Activated naive CD8-positive, alpha-beta T cell treated with anti-CD3 and anti-CD28 coated beads, Interleukin-2, amount 50 U/mL, for 24 hours (primary cell): Measurements from ENCODE around the gene PIK3AP1.
"Not testable (repeated sequence)": the region's sequence is repeated elsewhere in the genome, so short reads cannot be mapped to it uniquely, and the experiment has no call there.

Experiments
- ATAC-seq: fragments of 150-1000 bp; cut with Tn5 transposase; one replicate; pipeline ENCODE4 v1.10.0; 2021
- DNase-seq: peaks from one replicate; pipeline ENCODE4 v3.0.0; 2021
- H3K27ac Mint-ChIP-seq: one replicate; pipeline ENCODE4 v1.8.0; 2021; ENCODE audit warnings: mild to moderate bottlenecking, mixed read lengths
- H3K27me3 Mint-ChIP-seq: one replicate; pipeline ENCODE4 v1.8.0; 2021; ENCODE audit warnings: mixed read lengths
- H3K36me3 Mint-ChIP-seq: one replicate; pipeline ENCODE4 v1.8.0; 2021; ENCODE audit warnings: low read depth, mixed read lengths
- H3K4me1 Mint-ChIP-seq: one replicate; pipeline ENCODE4 v1.8.0; 2021; ENCODE audit warnings: mixed read lengths
- H3K4me3 Mint-ChIP-seq: one replicate; pipeline ENCODE4 v1.8.0; 2021; ENCODE audit warnings: mild to moderate bottlenecking, moderate library complexity, mixed read lengths
- H3K9me3 Mint-ChIP-seq: one replicate; pipeline ENCODE4 v1.8.0; 2021; ENCODE audit warnings: mixed read lengths

Gene PIK3AP1

GRCh38 chr10:96712662-96713271 is 7.5 kb downstream of the PIK3AP1 start:
- H3K27ac Mint-ChIP-seq: no peak overlapping the region
- H3K27me3 Mint-ChIP-seq: no peaks in the 10 kb centered on the region
- H3K9me3 Mint-ChIP-seq: no peaks in the 10 kb centered on the region
- DNase-seq (no peak), ATAC-seq (no peak)
- H3K36me3 Mint-ChIP-seq: peaks cover 7% of the 10 kb centered on the region
- no peak overlapping the region for H3K4me3 Mint-ChIP-seq
- H3K4me1 Mint-ChIP-seq: peaks cover 28% of the 10 kb centered on the region

DNA sequence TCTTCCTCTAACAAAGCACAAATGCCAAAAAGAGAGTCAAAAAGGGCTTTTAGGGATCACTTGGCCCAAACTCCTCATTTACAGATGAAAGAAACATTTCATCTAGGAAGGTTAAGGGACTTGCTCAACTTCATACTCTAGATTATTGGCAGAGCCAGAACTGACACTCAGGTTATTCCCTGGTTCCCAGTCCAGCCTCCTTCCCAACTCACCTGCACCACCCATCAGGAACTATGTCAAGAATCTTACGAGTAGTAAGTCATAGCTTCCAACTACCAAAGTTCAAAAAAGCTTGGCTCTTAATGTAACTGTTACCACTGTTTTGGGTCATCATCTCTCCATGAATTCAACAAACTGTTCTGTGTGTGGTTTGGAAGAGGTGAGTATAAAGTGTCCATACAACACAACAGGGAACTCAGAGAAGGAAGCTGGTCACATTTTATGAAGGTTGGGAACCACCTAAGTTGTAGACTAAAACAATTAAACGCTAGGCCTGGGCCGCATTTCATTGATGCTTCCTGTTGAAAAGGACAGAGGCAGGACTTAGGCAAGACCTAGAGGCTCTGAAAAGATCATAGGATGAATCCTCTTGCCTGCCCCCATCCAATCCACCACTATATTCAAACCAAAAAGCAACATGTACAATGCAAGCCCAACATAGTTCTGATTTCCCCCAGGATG is 9.1 kb downstream of the PIK3AP1 start:
- H3K4me3 Mint-ChIP-seq: no peak overlapping the region
- no peaks in the 10 kb centered on the region for H3K9me3 Mint-ChIP-seq
- H3K4me1 Mint-ChIP-seq: peaks cover 21% of the 10 kb centered on the region
- peaks cover 10% of the 10 kb centered on the region for H3K36me3 Mint-ChIP-seq
- ATAC-seq (no peak), DNase-seq (no peak)
- no peaks in the 10 kb centered on the region for H3K27me3 Mint-ChIP-seq
- H3K27ac Mint-ChIP-seq: no peak overlapping the region

GRCh38 chr10:96709525-96709924 is 10.8 kb downstream of the PIK3AP1 start:
- peaks cover 24% of the 10 kb centered on the region for H3K4me1 Mint-ChIP-seq

GRCh38 chr10:96708996-96709395 is 11.3 kb downstream of the PIK3AP1 start:
- Mint-ChIP-seq H3K36me3 (peaks cover 10% of the 10 kb centered on the region), H3K27ac (no peak overlapping the region), H3K9me3 (no peaks in the 10 kb centered on the region), H3K27me3 (no peaks in the 10 kb centered on the region), H3K4me1 (peaks cover 23% of the 10 kb centered on the region), H3K4me3 (no peak overlapping the region)
- DNase-seq (no peak), ATAC-seq (no peak)

More at GRCh38 chr10:96709525-96709924, 10.8 kb downstream of the PIK3AP1 start:
- no peak for DNase-seq
- ATAC-seq: no peak
- no peaks in the 10 kb centered on the region for H3K9me3 Mint-ChIP-seq
- H3K27ac Mint-ChIP-seq: no peak overlapping the region
- no peak overlapping the region for H3K4me3 Mint-ChIP-seq
- H3K27me3 Mint-ChIP-seq: no peaks in the 10 kb centered on the region
- peaks cover 10% of the 10 kb centered on the region for H3K36me3 Mint-ChIP-seq

- H3K27ac Mint-ChIP-seq: peak overlapping the region; percentile 58
- ATAC-seq (no peak), DNase-seq (no peak)
- H3K4me1 Mint-ChIP-seq: peaks cover 26% of the 10 kb centered on the region
- H3K36me3 Mint-ChIP-seq: peaks cover 10% of the 10 kb centered on the region
- no peak overlapping the region for H3K4me3 Mint-ChIP-seq
- H3K27me3 Mint-ChIP-seq: no peaks in the 10 kb centered on the region
- no peaks in the 10 kb centered on the region for H3K9me3 Mint-ChIP-seq
These were observed 11.9 kb downstream of the PIK3AP1 start for GRCh38 chr10:96708456-96708855.

GRCh38 chr10:96706331-96706853 is 13.9 kb downstream of the PIK3AP1 start:
- Mint-ChIP-seq H3K4me3 (no peak overlapping the region), H3K4me1 (peaks cover 30% of the 10 kb centered on the region), H3K36me3 (peaks cover 6% of the 10 kb centered on the region), H3K27ac (no peak overlapping the region), H3K27me3 (no peaks in the 10 kb centered on the region), H3K9me3 (no peaks in the 10 kb centered on the region)
- DNase-seq (no peak), ATAC-seq (no peak)

DNA sequence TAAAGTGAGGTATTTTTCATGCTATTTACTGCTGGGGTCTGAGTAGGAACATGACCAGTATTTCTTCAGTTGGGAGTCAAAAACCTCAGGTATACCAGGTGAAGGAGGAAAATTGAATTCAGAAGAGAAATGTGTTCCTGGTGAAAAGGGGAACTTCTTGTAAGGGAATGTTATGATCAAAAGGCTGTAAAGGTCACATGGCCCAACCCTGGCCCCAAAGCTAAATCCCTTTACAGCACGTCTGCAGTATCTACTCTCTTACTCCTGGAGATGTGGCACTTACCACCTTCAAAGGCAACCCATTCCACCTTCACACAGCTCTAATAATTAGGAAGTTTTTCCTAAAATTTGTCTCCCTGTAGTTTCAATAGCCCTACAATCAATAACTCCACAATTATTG is 15.2 kb downstream of the PIK3AP1 start:
- H3K4me1 Mint-ChIP-seq: peaks cover 37% of the 10 kb centered on the region
- DNase-seq (no peak), ATAC-seq (no peak)
- peaks cover 6% of the 10 kb centered on the region for H3K36me3 Mint-ChIP-seq
- no peaks in the 10 kb centered on the region for H3K9me3 Mint-ChIP-seq
- no peak overlapping the region for H3K4me3 Mint-ChIP-seq
- no peak overlapping the region for H3K27ac Mint-ChIP-seq
- no peaks in the 10 kb centered on the region for H3K27me3 Mint-ChIP-seq

GRCh38 chr10:96704563-96704962 is 15.8 kb downstream of the PIK3AP1 start:
- H3K9me3 Mint-ChIP-seq: no peaks in the 10 kb centered on the region
- no peak overlapping the region for H3K4me3 Mint-ChIP-seq
- ATAC-seq (no peak), DNase-seq (no peak)
- peaks cover 6% of the 10 kb centered on the region for H3K36me3 Mint-ChIP-seq
- H3K27ac Mint-ChIP-seq: peak overlapping the region; percentile 22
- H3K27me3 Mint-ChIP-seq: no peaks in the 10 kb centered on the region
- peaks cover 37% of the 10 kb centered on the region for H3K4me1 Mint-ChIP-seq

GRCh38 chr10:96703358-96703757 is 17.0 kb downstream of the PIK3AP1 start:
- DNase-seq (no peak), ATAC-seq (no peak)
- Mint-ChIP-seq H3K4me3 (no peak overlapping the region), H3K27ac (no peak overlapping the region), H3K36me3 (peaks cover 4% of the 10 kb centered on the region), H3K4me1 (peaks cover 33% of the 10 kb centered on the region), H3K27me3 (no peaks in the 10 kb centered on the region), H3K9me3 (no peaks in the 10 kb centered on the region)

- ATAC-seq (no peak), DNase-seq (no peak)
- no peaks in the 10 kb centered on the region for H3K36me3 Mint-ChIP-seq
- peaks cover 34% of the 10 kb centered on the region for H3K4me1 Mint-ChIP-seq
- peak overlapping the region; percentile 55 for H3K27ac Mint-ChIP-seq
- H3K9me3 Mint-ChIP-seq: no peaks in the 10 kb centered on the region
- no peak overlapping the region for H3K4me3 Mint-ChIP-seq
- H3K27me3 Mint-ChIP-seq: no peaks in the 10 kb centered on the region
These were observed 19.0 kb downstream of the PIK3AP1 start for GRCh38 chr10:96701265-96701664.

DNA sequence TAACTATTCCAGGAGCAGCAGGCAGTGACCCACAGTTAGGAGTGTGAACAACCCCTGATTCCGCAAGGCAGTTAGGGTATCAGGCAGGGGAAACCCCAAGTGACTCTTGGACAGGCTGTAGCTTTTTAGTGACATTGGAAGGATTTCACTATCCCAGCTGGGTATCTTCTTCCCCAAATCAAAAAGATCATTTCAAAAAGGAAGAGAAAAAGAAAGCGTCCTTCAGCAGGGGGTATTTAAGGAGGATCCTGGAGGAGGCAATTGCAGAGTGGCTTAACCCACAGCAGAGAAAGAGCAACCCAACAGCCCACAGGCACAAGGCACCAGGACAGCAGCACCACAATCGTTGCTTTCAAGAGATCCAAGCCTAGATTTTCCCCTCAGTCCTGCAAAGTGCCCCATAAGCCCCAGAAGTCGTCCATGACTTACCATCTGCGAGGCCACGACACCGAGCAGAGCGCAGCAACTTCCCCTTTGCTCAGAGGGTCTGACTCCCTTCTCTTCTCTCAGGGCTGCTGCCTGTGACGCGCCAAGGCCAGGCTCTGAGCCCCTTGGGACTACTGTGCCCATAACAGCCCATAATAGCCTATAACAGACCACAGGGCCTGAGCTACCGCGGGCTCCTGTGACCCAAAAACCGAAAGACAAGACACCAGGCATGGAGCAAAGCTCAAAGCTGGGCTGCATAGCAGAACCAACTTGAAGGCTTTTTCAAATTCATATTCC is 19.8 kb downstream of the PIK3AP1 start:
- Mint-ChIP-seq H3K4me1 (peaks cover 42% of the 10 kb centered on the region), H3K9me3 (no peaks in the 10 kb centered on the region), H3K36me3 (no peaks in the 10 kb centered on the region), H3K4me3 (peak overlapping the region; percentile 62), H3K27ac (peak overlapping the region; percentile 55), H3K27me3 (no peaks in the 10 kb centered on the region)
- DNase-seq: peak; percentile 14
- ATAC-seq: peak; percentile 31

- peaks cover 43% of the 10 kb centered on the region for H3K4me1 Mint-ChIP-seq
- no peaks in the 10 kb centered on the region for H3K36me3 Mint-ChIP-seq
- DNase-seq (no peak), ATAC-seq (no peak)
- no peaks in the 10 kb centered on the region for H3K9me3 Mint-ChIP-seq
- H3K27me3 Mint-ChIP-seq: no peaks in the 10 kb centered on the region
- peak overlapping the region; percentile 62 for H3K4me3 Mint-ChIP-seq
- H3K27ac Mint-ChIP-seq: no peak overlapping the region
These were observed 20.7 kb downstream of the PIK3AP1 start for GRCh38 chr10:96699613-96700012.

DNA sequence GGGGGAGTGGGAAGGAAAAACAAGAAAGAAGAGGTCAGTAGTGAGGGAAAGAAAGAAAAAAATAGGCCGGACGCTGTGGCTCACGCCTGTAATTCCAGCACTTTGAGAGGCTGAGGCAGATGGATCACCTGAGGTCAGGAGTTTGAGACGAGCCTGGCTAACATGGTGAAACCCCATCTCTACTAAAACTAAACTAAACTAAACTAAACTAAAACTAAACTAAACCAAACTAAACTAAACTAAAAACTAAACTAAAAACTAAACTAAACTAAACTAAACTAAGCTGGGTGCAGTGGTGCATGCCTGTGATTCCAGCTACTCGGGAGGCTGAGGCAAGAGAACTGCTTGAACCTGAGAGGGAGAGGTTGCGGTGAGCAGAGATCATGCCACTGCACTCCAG is 22.0 kb downstream of the PIK3AP1 start:
- ATAC-seq, H3K27me3 Mint-ChIP-seq, DNase-seq, H3K9me3 Mint-ChIP-seq, H3K4me3 Mint-ChIP-seq, H3K27ac Mint-ChIP-seq, H3K36me3 Mint-ChIP-seq: not testable (repeated sequence)
- peaks cover 43% of the 10 kb centered on the region for H3K4me1 Mint-ChIP-seq

DNA sequence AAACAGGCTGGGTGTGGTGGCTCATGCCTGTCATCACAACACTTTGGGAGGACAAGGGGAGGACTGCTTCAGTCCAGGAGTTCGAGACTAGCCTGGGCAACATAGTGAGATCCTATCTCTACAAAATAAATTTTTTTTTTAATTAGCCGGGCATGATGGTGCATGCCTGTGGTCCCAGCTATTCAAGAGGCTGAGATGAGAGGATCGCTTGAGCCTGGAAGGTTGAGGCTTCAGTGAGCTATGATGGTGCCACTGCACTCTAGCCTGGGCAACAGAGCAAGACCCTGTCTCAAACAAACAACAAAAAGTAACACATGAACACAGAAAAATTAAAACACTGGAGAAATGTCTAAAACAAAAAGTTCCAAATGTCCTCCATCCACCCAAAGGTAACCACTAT is 22.9 kb downstream of the PIK3AP1 start:
- no peak overlapping the region for H3K27ac Mint-ChIP-seq
- no peaks in the 10 kb centered on the region for H3K27me3 Mint-ChIP-seq
- peaks cover 2% of the 10 kb centered on the region for H3K36me3 Mint-ChIP-seq
- H3K4me3 Mint-ChIP-seq: no peak overlapping the region
- no peaks in the 10 kb centered on the region for H3K9me3 Mint-ChIP-seq
- DNase-seq: no peak
- no peak for ATAC-seq
- peaks cover 49% of the 10 kb centered on the region for H3K4me1 Mint-ChIP-seq
